ENCODE data around the gene ATP4A. TPM values are rescaled to one million over a fixed set of nuclear protein-coding genes. Genes with fewer than 3 reads are reported as not detected.

The ATP4A gene
- total RNA-seq, 1 experiment from 2014 or later: not detected

GRCh38 chr19:35524181-35524837, 39.1 kb downstream of the ATP4A start:
- no peak for DNase-seq (ENCODE audit: unreplicated experiment)
- no peak for TF ChIP-seq CTCF (IDR thresholded peaks at IDR 0.05; ENCODE audit: unreplicated experiment)
- Mint-ChIP-seq H3K27me3 (ENCODE audit: insufficient read depth, unreplicated experiment) (no peaks in the 10 kb centered on the region), H3K36me3 (ENCODE audit: insufficient read depth, unreplicated experiment) (peaks cover 5% of the 10 kb centered on the region), H3K4me1 (ENCODE audit: insufficient read depth, unreplicated experiment) (peaks cover 22% of the 10 kb centered on the region), H3K9me3 (ENCODE audit: unreplicated experiment) (no peaks in the 10 kb centered on the region), H3K4me3 (ENCODE audit: unreplicated experiment) (no peak overlapping the region), H3K27ac (ENCODE audit: low read depth, unreplicated experiment) (no peak overlapping the region)
- intact Hi-C loops (cut with micrococcal nuclease): no loop called here
- CTCF ChIA-PET: interaction anchor here (0.6 to 1.0 kb wide), 2 partner anchors 14 to 206 kb away, joined by 3 read pairs; no protein-coding TSS in a partner anchor
- POLR2A ChIA-PET: no interaction called here
- BruUV-seq (replicated peaks): no TSS peak

GRCh38 chr19:35522745-35523327, 40.6 kb downstream of the ATP4A start:
- Mint-ChIP-seq H3K4me3 (ENCODE audit: unreplicated experiment) (no peak overlapping the region), H3K27me3 (ENCODE audit: insufficient read depth, unreplicated experiment) (no peaks in the 10 kb centered on the region), H3K4me1 (ENCODE audit: insufficient read depth, unreplicated experiment) (peaks cover 22% of the 10 kb centered on the region), H3K27ac (ENCODE audit: low read depth, unreplicated experiment) (no peak overlapping the region), H3K36me3 (ENCODE audit: insufficient read depth, unreplicated experiment) (peaks cover 5% of the 10 kb centered on the region), H3K9me3 (ENCODE audit: unreplicated experiment) (no peaks in the 10 kb centered on the region)
- BruUV-seq (replicated peaks): no TSS peak
- TF ChIP-seq CTCF (IDR thresholded peaks at IDR 0.05; ENCODE audit: unreplicated experiment): no peak
- intact Hi-C loops (cut with micrococcal nuclease): no loop called here
- POLR2A ChIA-PET: interaction anchor here (0.6 kb wide), 1 partner anchor 451 kb away, joined by 3 read pairs; no protein-coding TSS in a partner anchor
- CTCF ChIA-PET: interaction anchor here (0.6 kb wide), 1 partner anchor 78 kb away, joined by 4 read pairs; no protein-coding TSS in a partner anchor
- no peak for DNase-seq (ENCODE audit: unreplicated experiment)

DNA sequence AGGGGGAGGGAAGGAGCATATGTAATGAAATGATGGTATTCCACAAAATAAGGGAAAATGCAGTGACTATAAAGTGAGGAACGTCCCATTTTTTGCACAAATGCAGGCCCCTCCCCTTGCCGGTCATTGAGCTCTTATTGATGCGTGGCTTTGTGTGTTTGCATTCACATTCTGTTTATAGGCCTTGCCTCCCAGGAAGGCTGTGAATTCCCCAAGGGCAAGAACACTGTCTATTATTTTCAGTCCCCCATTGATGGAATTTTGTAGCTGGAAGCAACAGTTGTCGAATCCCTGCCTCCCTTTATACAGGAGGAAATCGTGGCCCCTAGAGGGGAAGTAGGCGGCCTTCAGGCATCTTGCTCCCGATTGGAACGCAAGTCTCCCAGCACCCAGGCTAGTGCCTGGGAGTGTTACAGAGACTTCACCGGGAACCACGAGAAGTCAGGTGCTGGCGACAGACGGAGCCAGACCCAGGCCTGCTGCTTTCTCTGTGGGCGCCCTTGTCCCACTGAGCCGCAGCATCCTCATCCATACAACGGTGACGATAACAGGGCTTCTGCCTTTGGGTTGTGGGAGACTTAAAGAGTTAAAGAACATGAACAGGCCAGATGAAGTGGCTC, 42.2 kb downstream of the ATP4A start:
- DNase-seq (ENCODE audit: unreplicated experiment): no peak
- no peak overlapping the region for H3K4me3 Mint-ChIP-seq (ENCODE audit: unreplicated experiment)
- ChIA-PET CTCF (interaction anchor here (2.0 to 4.0 kb wide), 2 partner anchors 11 to 28 kb away, joined by 8 to 19 read pairs; no protein-coding TSS in a partner anchor), POLR2A (no interaction called here)
- TF ChIP-seq CTCF (IDR thresholded peaks at IDR 0.05; ENCODE audit: unreplicated experiment): no peak
- H3K27ac Mint-ChIP-seq (ENCODE audit: low read depth, unreplicated experiment): no peak overlapping the region
- intact Hi-C loops (cut with micrococcal nuclease): no loop called here
- peaks cover 3% of the 10 kb centered on the region for H3K36me3 Mint-ChIP-seq (ENCODE audit: insufficient read depth, unreplicated experiment)
- H3K27me3 Mint-ChIP-seq (ENCODE audit: insufficient read depth, unreplicated experiment): no peaks in the 10 kb centered on the region
- BruUV-seq (replicated peaks): no TSS peak
- peaks cover 19% of the 10 kb centered on the region for H3K4me1 Mint-ChIP-seq (ENCODE audit: insufficient read depth, unreplicated experiment)
- H3K9me3 Mint-ChIP-seq (ENCODE audit: unreplicated experiment): no peaks in the 10 kb centered on the region

DNA sequence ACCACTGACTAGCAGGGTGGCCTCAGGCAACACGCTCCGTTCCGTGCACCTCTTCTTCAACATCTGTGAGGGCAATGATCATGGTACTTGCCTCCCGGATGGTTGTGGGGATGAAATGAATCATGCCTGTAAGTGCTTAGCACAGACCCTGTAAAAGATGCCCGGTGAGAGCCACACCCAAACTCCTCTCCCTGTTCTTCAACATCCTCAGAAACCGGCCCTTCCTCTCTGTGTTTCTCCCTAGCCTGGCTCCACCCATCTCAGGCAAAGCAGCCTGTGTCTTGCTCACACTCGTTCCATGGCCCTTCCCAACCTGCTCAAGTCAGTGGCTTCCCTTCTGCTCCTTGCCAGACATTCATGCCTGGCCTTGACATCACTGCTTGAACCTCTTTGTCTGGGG, 44.2 kb downstream of the ATP4A start:
- Mint-ChIP-seq H3K9me3 (ENCODE audit: unreplicated experiment) (no peaks in the 10 kb centered on the region), H3K4me1 (ENCODE audit: insufficient read depth, unreplicated experiment) (peaks cover 19% of the 10 kb centered on the region), H3K36me3 (ENCODE audit: insufficient read depth, unreplicated experiment) (no peaks in the 10 kb centered on the region), H3K4me3 (ENCODE audit: unreplicated experiment) (no peak overlapping the region), H3K27ac (ENCODE audit: low read depth, unreplicated experiment) (peak overlapping the region; percentile 14), H3K27me3 (ENCODE audit: insufficient read depth, unreplicated experiment) (no peaks in the 10 kb centered on the region)
- DNase-seq (ENCODE audit: unreplicated experiment): peak; percentile 61
- no TSS peak for BruUV-seq (replicated peaks)
- ChIA-PET POLR2A (interaction anchor here (0.6 kb wide), 1 partner anchor 9 kb away, joined by 3 read pairs; no protein-coding TSS in a partner anchor), CTCF (interaction anchor here (4.0 kb wide), 1 partner anchor 9 kb away, joined by 19 read pairs; no protein-coding TSS in a partner anchor)
- intact Hi-C loops (cut with micrococcal nuclease): loop anchor here (2.0 kb wide), 1 partner anchor 26 kb away; the partner anchor contains the start of gene TMEM147
- TF ChIP-seq CTCF (IDR thresholded peaks at IDR 0.05; ENCODE audit: unreplicated experiment): no peak
